Measurements from ENCODE around the gene ELOB. TPM values are rescaled to one million over a fixed set of nuclear protein-coding genes. Genes with fewer than 3 reads are reported as not detected.
"Not testable (repeated sequence)": the region's sequence is repeated elsewhere in the genome, so short reads cannot be mapped to it uniquely, and the experiment has no call there.

Gene ELOB

DNA sequence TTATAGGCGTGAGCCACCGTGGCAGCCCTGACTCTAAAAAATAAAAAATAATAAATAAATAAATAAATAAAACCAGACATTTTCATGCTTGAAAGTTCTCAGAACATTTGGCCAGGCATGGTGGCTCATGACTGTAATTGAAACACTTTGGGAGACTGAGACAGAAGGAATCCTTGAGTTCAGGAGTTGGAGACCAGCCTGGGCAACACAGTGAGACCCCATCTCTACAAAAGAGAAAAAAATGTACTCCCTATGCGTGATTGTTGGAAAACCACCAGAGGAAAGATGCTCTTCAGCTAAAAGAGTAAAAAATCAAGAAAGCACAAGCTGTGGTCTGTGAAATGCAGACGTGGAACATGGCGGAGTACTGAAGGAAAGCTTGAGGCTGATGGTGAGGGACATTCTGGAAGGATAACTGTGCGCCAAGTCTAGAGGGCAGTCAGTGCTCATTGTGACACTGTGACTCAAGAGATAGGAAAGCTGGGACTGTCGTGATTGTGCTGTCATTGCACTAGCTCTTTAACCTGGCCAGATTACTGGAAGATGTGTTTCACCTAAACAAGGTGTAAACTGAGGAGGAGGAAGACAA lies 52.9 kb downstream of the ELOB start:
- Histone ChIP-seq H4K8ac (ENCODE audit: low read depth, low read length) (no peak overlapping the region), H2AK5ac (ENCODE audit: low read depth, low read length) (no peak overlapping the region), H2BK15ac (ENCODE audit: low read length) (no peak overlapping the region), H2BK120ac (ENCODE audit: low read depth, low read length) (no peak overlapping the region), H3K4me3 (ENCODE audit: low read length in 2 of 2) (no peak overlapping the region), H4K91ac (ENCODE audit: low read depth, low read length, poor library complexity) (no peak overlapping the region), H3K27ac (replicated peaks; ENCODE audit: low read length) (no peak overlapping the region), H2BK12ac (ENCODE audit: low read length) (no peak overlapping the region), H3K79me1 (ENCODE audit: low read depth, low read length) (peaks cover 2% of the 10 kb centered on the region), H3K18ac (ENCODE audit: low read length) (no peak overlapping the region), H2AFZ (ENCODE audit: low read length) (peak overlapping the region; percentile 8), H3K9me3 (replicated peaks in 1 of 2; ENCODE audit: control insufficient read depth in 2 of 2, insufficient read depth in 1 of 2, low read depth in 1 of 2, low read length in 2 of 2) (no peaks in the 10 kb centered on the region), H3K9ac (ENCODE audit: low read depth, low read length, poor library complexity) (no peak overlapping the region), H2BK5ac (ENCODE audit: low read length) (no peak overlapping the region), H3K4me1 (ENCODE audit: control insufficient read depth in 2 of 2, insufficient read depth in 1 of 2, low read depth in 1 of 2, low read length in 2 of 2) (peaks cover 0 to 4% of the 10 kb centered on the region in 2 donors), H3K23ac (ENCODE audit: low read depth, low read length, poor library complexity) (no peak overlapping the region), H3K27me3 (ENCODE audit: control insufficient read depth in 3 of 3, insufficient read depth in 3 of 3, low read depth in 1 of 3, low read length in 3 of 3) (peaks cover 0 to 6% (median 0%) of the 10 kb centered on the region in 3 experiments), H3K4ac (ENCODE audit: low read length) (no peak overlapping the region), H3K14ac (ENCODE audit: low read length) (no peak overlapping the region), H3K36me3 (replicated peaks in 1 of 2; ENCODE audit: control insufficient read depth in 2 of 2, insufficient read depth in 2 of 2, low read length in 2 of 2) (no peaks in the 10 kb centered on the region), H3K4me2 (ENCODE audit: insufficient read depth, low read length, poor library complexity, severe bottlenecking) (no peak overlapping the region)
- WGBS, 2 donors (ENCODE audit: extremely low coverage in 2 of 2, insufficient read length in 2 of 2, insufficient replicate concordance in 1 of 2), result no CpG with 5 or more reads among the region's 7 CpGs
- DNase-seq (ENCODE audit: low spot score), result no peak

DNA sequence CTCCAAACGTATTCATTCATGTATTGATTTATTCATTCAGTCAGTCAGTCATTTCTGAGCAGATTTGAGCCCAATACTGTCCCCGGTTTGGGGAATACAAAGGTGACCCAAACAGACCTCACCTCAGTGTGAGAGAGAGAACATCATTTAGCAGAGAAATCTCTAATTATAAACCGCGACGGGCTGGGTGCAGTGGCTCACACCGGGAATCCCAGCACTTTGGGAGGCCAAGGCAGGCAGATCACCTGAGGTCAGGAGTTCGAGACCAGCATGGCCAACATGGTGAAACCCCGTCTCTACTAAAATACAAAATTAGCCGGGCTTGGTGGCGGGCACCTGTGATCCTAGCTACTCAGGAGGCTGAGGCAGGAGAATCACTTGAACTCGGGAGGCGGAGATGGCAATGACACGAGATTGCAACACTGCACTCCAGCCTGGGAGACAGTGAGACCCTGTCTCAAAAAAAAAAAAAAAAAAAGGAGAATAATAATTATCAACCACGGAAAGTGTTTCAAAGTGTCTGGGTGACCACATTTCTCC lies 55.4 kb downstream of the ELOB start:
- not testable (repeated sequence) for H2BK15ac ChIP-seq (ENCODE audit: low read length); H4K8ac ChIP-seq (ENCODE audit: low read depth, low read length); H3K9ac ChIP-seq (ENCODE audit: low read depth, low read length, poor library complexity); H3K4me1 ChIP-seq (ENCODE audit: control insufficient read depth in 2 of 2, insufficient read depth in 1 of 2, low read depth in 1 of 2, low read length in 2 of 2); H2BK12ac ChIP-seq (ENCODE audit: low read length); H3K79me1 ChIP-seq (ENCODE audit: low read depth, low read length); DNase-seq (ENCODE audit: low spot score); H3K23ac ChIP-seq (ENCODE audit: low read depth, low read length, poor library complexity); H3K4ac ChIP-seq (ENCODE audit: low read length); H3K9me3 ChIP-seq (replicated peaks in 1 of 2; ENCODE audit: control insufficient read depth in 2 of 2, insufficient read depth in 1 of 2, low read depth in 1 of 2, low read length in 2 of 2); H2AK5ac ChIP-seq (ENCODE audit: low read depth, low read length); H2BK5ac ChIP-seq (ENCODE audit: low read length); H3K27me3 ChIP-seq (ENCODE audit: control insufficient read depth in 3 of 3, insufficient read depth in 3 of 3, low read depth in 1 of 3, low read length in 3 of 3); H3K14ac ChIP-seq (ENCODE audit: low read length); H4K91ac ChIP-seq (ENCODE audit: low read depth, low read length, poor library complexity); H3K18ac ChIP-seq (ENCODE audit: low read length); H3K36me3 ChIP-seq (replicated peaks in 1 of 2; ENCODE audit: control insufficient read depth in 2 of 2, insufficient read depth in 2 of 2, low read length in 2 of 2); H2BK120ac ChIP-seq (ENCODE audit: low read depth, low read length)
- Histone ChIP-seq H3K27ac (replicated peaks; ENCODE audit: low read length) (peak overlapping the region; percentile 71), H3K4me2 (ENCODE audit: insufficient read depth, low read length, poor library complexity, severe bottlenecking) (peak overlapping the region; percentile 31), H3K4me3 (ENCODE audit: low read length in 2 of 2) (peak overlapping the region; percentile 60 to 75), H2AFZ (ENCODE audit: low read length) (peak overlapping the region; percentile 91)
- no CpG with 5 or more reads among the region's 14 CpGs for WGBS, 2 donors (ENCODE audit: extremely low coverage in 2 of 2, insufficient read length in 2 of 2, insufficient replicate concordance in 1 of 2)

Small RNA genes within 50 kb of the gene (small RNA-seq; reads per million reads assigned to genes)
- gene SNORA3C (ENCODE audit: insufficient read depth), result not detected
